ENCODE measurements around the gene MAPK1IP1L.

The MAPK1IP1L gene

GRCh38 chr14:55048900-55049436 is 2.5 kb upstream of the MAPK1IP1L start:
- no peak overlapping the region for H3K4me3 ChIP-seq (replicated peaks; ENCODE audit: insufficient read depth, low read length)
- no peak for DNase-seq (ENCODE audit: low read depth in 1 of 2, low spot score in 1 of 2)
- no peak for TF ChIP-seq CTCF (IDR thresholded peaks at IDR 0.05; ENCODE audit: insufficient read depth, low read length)
- TF ChIP-seq REST (IDR thresholded peaks at IDR 0.05; ENCODE audit: insufficient replicate concordance, low read depth): no peak
- TF ChIP-seq SPI1 (IDR thresholded peaks at IDR 0.05; ENCODE audit: borderline replicate concordance, low read depth): no peak
- TF ChIP-seq GABPA (IDR thresholded peaks at IDR 0.05; ENCODE audit: low read depth): no peak
- no peak for TF ChIP-seq POLR2AphosphoS5 (IDR thresholded peaks at IDR 0.05; ENCODE audit: low read depth)
- no peak overlapping the region for H3K27ac ChIP-seq (replicated peaks)
- H3K27me3 ChIP-seq (ENCODE audit: insufficient read depth, poor library complexity, severe bottlenecking): no peaks in the 10 kb centered on the region

GRCh38 chr14:55051165-55051422 is 353 bp upstream of the MAPK1IP1L start:
- TF ChIP-seq REST (IDR thresholded peaks at IDR 0.05; ENCODE audit: insufficient replicate concordance, low read depth): no peak
- peak overlapping the region; percentile 83 for H3K4me3 ChIP-seq (replicated peaks; ENCODE audit: insufficient read depth, low read length)
- H3K27me3 ChIP-seq (ENCODE audit: insufficient read depth, poor library complexity, severe bottlenecking): no peaks in the 10 kb centered on the region
- no peak for DNase-seq (ENCODE audit: low read depth in 1 of 2, low spot score in 1 of 2)
- H3K27ac ChIP-seq (replicated peaks): peak overlapping the region; percentile 100

DNA sequence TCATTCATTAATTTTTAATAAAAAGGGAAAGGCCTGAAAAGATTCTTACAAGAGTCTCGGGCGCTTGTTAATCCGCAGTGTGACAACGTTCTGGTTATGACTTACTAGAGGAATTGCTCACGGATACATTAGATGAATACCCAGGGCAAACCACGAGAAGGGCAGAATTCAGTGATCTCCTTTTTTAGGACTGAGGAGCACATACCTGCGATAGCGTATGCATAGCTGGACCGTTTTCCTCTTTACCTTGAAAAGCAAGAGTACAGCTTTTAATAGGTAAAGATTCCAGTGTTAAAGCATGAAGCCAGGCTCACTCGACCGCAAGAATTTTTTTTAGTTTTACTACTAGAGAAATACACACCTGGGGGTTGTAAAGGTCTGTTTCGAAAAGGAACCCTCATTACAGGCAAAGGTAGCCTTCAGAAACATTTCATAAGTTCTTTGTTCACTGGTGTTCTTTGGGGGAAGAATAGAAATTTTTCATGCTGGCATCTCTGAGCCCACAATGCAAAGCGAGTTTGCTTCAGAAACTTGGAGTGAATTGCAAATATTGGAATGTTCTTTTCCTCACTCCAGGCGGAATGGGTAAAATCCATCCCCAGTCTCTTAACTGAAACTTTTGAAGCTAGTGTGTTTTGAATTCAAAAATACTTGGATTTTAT is 953 bp downstream of the MAPK1IP1L start:
- DNase-seq (ENCODE audit: low read depth in 1 of 2, low spot score in 1 of 2): no peak
- peak overlapping the region; percentile 83 for H3K4me3 ChIP-seq (replicated peaks; ENCODE audit: insufficient read depth, low read length)
- H3K27ac ChIP-seq (replicated peaks): peak overlapping the region; percentile 100
- no peaks in the 10 kb centered on the region for H3K27me3 ChIP-seq (ENCODE audit: insufficient read depth, poor library complexity, severe bottlenecking)
- TF ChIP-seq CTCF (IDR thresholded peaks at IDR 0.05; ENCODE audit: insufficient read depth, low read length) (no peak), SPI1 (IDR thresholded peaks at IDR 0.05; ENCODE audit: borderline replicate concordance, low read depth) (no peak), REST (IDR thresholded peaks at IDR 0.05; ENCODE audit: insufficient replicate concordance, low read depth) (no peak), GABPA (IDR thresholded peaks at IDR 0.05; ENCODE audit: low read depth) (no peak), POLR2AphosphoS5 (IDR thresholded peaks at IDR 0.05; ENCODE audit: low read depth) (no peak)
